ENCODE data around the gene PARD6B. TPM values are rescaled to one million over a fixed set of nuclear protein-coding genes. Genes with fewer than 3 reads are reported as not detected.
A peak's percentile ranks its signal among the peaks of the same experiment; 100 is the strongest.
"Not testable (repeated sequence)": the region's sequence is repeated elsewhere in the genome, so short reads cannot be mapped to it uniquely, and the experiment has no call there.

Gene PARD6B
- total and polyA plus RNA-seq, 8 donors: 3.2 to 69.5 (median 10.6) TPM

GRCh38 chr20:50762435-50763220, 31.2 kb downstream of the PARD6B start:
- intact Hi-C loops (cut with DNase I; ENCODE audit: low total_unique reads): no loop called here
- Histone ChIP-seq H3K4me1 (peaks cover 20 to 38% (median 34%) of the 10 kb centered on the region in 4 donors), H3K4me3 (no peak overlapping the region), H3K27ac (peak overlapping the region; percentile 82 to 92 (median 85)), H3K9me3 (no peaks in the 10 kb centered on the region), H3K27me3 (no peaks in the 10 kb centered on the region), H3K36me3 (no peaks in the 10 kb centered on the region)
- DNase-seq: peak; percentile 48 to 91
- no peak for TF ChIP-seq EP300 (IDR thresholded peaks at IDR 0.05)
- TF ChIP-seq CTCF (IDR thresholded peaks at IDR 0.05): peak in 1 of 7 experiments; percentile 10
- no peak for TF ChIP-seq POLR2A (IDR thresholded peaks at IDR 0.05)
- TF ChIP-seq POLR2AphosphoS5 (IDR thresholded peaks at IDR 0.05): peak; percentile 41 to 82 (median 72)
- WGBS, 5 donors: 22 to 40% (median 30%) methylated on average over 12 of the region's 12 CpGs

GRCh38 chr20:50763550-50764458, 32.4 kb downstream of the PARD6B start:
- H3K4me3 ChIP-seq; H3K27me3 ChIP-seq; H3K36me3 ChIP-seq; intact Hi-C loops (cut with DNase I; ENCODE audit: low total_unique reads); H3K9me3 ChIP-seq: not testable (repeated sequence)
- Histone ChIP-seq H3K27ac (peak overlapping the region; percentile 82 to 92 (median 85)), H3K4me1 (peaks cover 20 to 37% (median 34%) of the 10 kb centered on the region in 4 donors)
- 70 to 76% (median 75%) methylated on average over 19 to 20 of the region's 20 CpGs for WGBS, 5 donors
- TF ChIP-seq POLR2AphosphoS5 (IDR thresholded peaks at IDR 0.05): peak in 1 of 3 donors; percentile 34
- DNase-seq: peak in 1 of 2 donors; percentile 46

DNA sequence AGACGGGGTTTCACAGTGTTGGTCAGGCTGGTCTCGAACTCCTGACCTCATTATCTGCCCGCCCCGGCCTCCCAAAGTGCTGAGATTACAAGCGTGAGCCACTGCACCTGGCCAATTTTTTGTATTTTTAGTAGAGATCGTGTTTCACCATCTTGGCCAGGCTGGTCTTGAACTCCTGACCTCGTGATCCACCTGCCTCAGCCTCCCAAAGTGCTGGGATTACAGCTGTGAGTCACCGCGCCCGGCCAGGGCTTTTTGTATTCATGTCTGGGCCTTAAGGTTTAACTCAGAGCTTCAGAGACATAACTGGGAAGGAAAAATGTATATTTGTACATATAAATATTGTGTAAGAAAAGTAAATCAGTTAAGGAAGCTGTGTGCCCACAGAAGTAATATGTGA, 33.9 kb downstream of the PARD6B start:
- H3K4me1 ChIP-seq: peaks cover 20 to 37% (median 32%) of the 10 kb centered on the region in 4 donors
- H3K27me3 ChIP-seq; H3K36me3 ChIP-seq; DNase-seq; H3K9me3 ChIP-seq; H3K4me3 ChIP-seq; H3K27ac ChIP-seq; intact Hi-C loops (cut with DNase I; ENCODE audit: low total_unique reads): not testable (repeated sequence)
- 64 to 78% (median 68%) methylated on average over 10 of the region's 10 CpGs for WGBS, 5 donors

DNA sequence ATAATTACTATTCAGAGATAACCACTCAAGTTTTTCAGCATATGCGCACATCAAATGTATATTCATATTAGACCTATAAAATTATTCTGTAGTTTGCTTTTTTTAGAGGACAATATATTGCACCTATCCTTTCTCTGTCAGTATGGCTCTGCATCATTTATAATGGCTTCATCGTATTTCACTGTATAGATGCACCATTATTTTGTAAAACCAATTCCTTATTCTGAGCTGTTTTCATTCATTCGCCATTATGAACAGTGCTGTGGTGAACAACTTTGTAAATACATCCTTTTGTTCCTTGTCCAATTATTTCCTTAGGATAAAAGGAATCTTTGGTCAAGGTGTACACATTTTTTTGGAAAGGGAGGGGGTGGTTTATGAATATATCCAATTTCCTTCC, 34.3 kb downstream of the PARD6B start:
- H3K27me3 ChIP-seq: no peaks in the 10 kb centered on the region
- H3K4me1 ChIP-seq: peaks cover 20 to 37% (median 30%) of the 10 kb centered on the region in 4 donors
- intact Hi-C loops (cut with DNase I; ENCODE audit: low total_unique reads): no loop called here
- WGBS, 5 donors: 56 to 75% (median 57%) methylated on average over 3 of the region's 3 CpGs
- no peak for TF ChIP-seq POLR2A (IDR thresholded peaks at IDR 0.05)
- no peaks in the 10 kb centered on the region for H3K36me3 ChIP-seq
- H3K9me3 ChIP-seq: no peaks in the 10 kb centered on the region
- no peak overlapping the region for H3K27ac ChIP-seq
- no peak for DNase-seq
- no peak overlapping the region for H3K4me3 ChIP-seq

DNA sequence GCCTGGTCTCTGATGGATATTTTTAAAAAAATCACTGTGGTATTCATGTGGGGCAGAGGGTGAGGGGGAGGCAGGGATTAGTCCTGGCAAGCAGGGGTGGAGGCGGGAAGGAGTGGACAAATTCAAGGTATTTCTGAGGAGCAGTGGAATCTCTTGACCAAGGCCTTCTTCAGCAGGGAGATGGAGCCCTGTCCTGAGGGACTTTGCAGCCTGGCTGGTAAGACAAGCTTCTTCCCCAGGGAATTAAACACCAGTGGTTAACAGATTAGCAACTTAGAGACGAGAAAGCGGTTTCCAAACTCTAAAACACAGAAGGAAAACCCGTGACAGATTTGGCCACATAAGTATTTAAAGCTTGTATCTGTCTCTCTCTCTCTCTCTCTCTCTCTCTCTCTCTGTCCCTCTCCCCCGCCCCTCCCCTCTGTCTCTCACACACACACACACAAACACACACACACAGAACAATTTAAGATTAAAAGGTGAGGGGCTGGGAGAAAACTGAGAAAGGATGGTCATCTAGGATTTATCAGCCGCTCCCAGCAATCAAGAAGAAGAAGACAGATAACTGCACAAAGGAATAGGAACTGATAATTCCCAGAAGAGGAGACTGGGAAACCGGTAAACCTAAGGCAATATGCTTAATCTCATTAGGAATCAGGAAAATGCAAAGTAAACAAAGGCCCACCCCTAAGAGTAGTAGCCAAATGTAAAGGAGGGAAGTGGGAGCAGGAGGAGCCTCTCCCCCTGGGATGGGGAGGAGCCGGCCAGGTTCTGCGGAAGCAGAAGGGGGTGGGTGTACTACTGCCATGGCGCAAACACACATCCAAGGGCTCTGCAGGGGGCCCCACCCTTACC, 35.8 kb downstream of the PARD6B start:
- H3K27me3 ChIP-seq; intact Hi-C loops (cut with DNase I; ENCODE audit: low total_unique reads); H3K9me3 ChIP-seq; H3K36me3 ChIP-seq; H3K27ac ChIP-seq; DNase-seq; H3K4me3 ChIP-seq: not testable (repeated sequence)
- peaks cover 15 to 30% (median 21%) of the 10 kb centered on the region in 4 donors for H3K4me1 ChIP-seq
- 38 to 63% (median 61%) methylated on average over 7 to 9 of the region's 10 CpGs for WGBS, 5 donors

- 58 to 90% (median 73%) methylated on average over 1 to 7 of the region's 7 CpGs for WGBS, 5 donors
- H3K9me3 ChIP-seq; intact Hi-C loops (cut with DNase I; ENCODE audit: low total_unique reads); H3K27ac ChIP-seq; H3K36me3 ChIP-seq; DNase-seq; H3K27me3 ChIP-seq; H3K4me3 ChIP-seq: not testable (repeated sequence)
- peaks cover 0 to 12% (median 4%) of the 10 kb centered on the region in 4 donors for H3K4me1 ChIP-seq
Observed at GRCh38 chr20:50768991-50769390, 37.6 kb downstream of the PARD6B start.

DNA sequence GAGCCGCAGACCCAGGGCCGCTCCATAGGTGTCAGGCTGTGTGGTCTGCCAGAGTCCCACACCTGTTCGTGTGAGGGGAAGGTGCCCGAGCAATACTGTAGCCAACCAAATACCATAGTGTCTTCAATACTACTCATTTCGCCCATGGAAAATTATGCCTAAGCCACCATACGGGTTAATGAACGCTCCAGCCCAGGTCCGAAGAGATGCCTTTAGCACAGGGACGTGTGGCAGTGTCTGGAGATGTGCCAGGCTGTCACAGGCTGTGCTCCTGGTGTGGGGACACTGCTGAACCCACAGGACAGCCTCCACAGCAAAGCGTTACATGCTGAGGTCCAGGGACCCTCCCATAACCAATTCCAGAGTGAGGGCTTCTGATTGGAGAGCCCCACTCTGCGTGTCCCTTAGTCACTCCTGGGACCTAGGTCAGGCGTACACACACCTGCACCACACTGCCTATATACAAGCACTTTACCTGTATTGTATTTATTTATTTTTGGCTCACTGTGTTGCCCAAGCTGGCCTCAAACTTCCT, 38.2 kb downstream of the PARD6B start:
- intact Hi-C loops (cut with DNase I; ENCODE audit: low total_unique reads); H3K9me3 ChIP-seq; H3K27ac ChIP-seq; H3K4me3 ChIP-seq; DNase-seq; H3K27me3 ChIP-seq; H3K36me3 ChIP-seq; H3K4me1 ChIP-seq: not testable (repeated sequence)
- 69 to 87% (median 83%) methylated on average over 7 to 10 of the region's 12 CpGs for WGBS, 5 donors

DNA sequence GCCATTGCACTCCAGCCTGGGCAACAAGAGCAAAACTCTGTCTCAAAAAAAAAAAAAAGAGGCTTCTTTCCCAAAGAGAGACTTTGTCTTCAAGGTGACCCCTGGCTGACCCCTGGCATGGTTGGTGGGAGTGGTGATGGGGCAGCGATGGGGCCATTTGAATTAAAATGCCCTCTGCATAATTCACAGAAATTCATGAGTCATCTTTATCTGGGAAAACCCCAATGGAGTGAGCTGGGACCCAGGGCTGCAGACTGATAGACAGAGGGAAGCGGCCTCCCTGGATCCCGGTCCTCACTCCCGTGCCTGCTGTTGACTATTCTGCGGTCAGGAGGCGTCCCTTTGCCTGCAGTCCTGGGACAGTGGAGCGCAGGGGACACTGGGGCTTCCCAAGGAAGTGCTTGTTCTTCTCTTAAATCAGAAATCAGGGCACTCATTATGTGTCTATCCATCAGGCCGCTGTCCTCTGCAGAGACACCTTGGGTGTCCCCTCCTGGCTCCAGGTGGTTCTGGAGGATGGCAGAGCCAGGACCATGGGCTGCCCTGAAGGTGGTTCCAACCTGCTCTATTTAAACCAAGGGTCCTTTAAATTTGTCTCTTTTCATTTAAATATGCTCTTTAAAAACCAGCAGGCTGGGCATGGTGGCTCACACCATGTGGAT, 40.2 kb downstream of the PARD6B start:
- H3K4me3 ChIP-seq; H3K4me1 ChIP-seq; H3K27me3 ChIP-seq; DNase-seq; H3K27ac ChIP-seq; H3K9me3 ChIP-seq; H3K36me3 ChIP-seq; intact Hi-C loops (cut with DNase I; ENCODE audit: low total_unique reads): not testable (repeated sequence)
- WGBS, 5 donors: 78 to 93% (median 86%) methylated on average over 2 to 8 of the region's 8 CpGs
